MM.1S (cell line): ENCODE measurements around the gene GNPTAB.
A peak's percentile ranks its signal among the peaks of the same experiment; 100 is the strongest.

Source experiments
- DNase-seq: peaks from one replicate; pipeline ENCODE4 v3.0.0-alpha.2; 2015
- H2AFZ ChIP-seq: fragments of 300-600 bp; sonication (generic); 2 replicates; pipeline ENCODE4 v1.6.0; 2016; ENCODE audit warnings: antibody characterized with exemption, low read length
- H3F3A ChIP-seq: fragments of 300-600 bp; sonication (generic); 2 replicates; pipeline ENCODE4 v1.6.1; 2016; ENCODE audit warnings: mild to moderate bottlenecking, antibody characterized with exemption, low read length, moderate library complexity, mixed read lengths; ENCODE audit not compliant: insufficient read depth
- H3K27ac ChIP-seq: fragments of 300-600 bp; sonication (generic); 2 replicates; pipeline ENCODE4 v1.5.1; 2016; ENCODE audit warnings: mild to moderate bottlenecking, low read length
- H3K27me3 ChIP-seq: fragments of 300-600 bp; sonication (generic); replicated peaks from 2 replicates; pipeline ENCODE4 v1.6.0; 2016; ENCODE audit warnings: low read length; ENCODE audit not compliant: insufficient read depth
- H3K36me3 ChIP-seq: fragments of 300-600 bp; sonication (generic); replicated peaks from 2 replicates; pipeline ENCODE4 v1.6.1; 2016; ENCODE audit warnings: mild to moderate bottlenecking, low read length, mixed read lengths; ENCODE audit not compliant: insufficient read depth
- H3K4me1 ChIP-seq: fragments of 300-600 bp; sonication (generic); 2 replicates; pipeline ENCODE4 v1.6.1; 2016; ENCODE audit warnings: low read length, mixed read lengths
- H3K4me2 ChIP-seq: fragments of 300-600 bp; sonication (generic); 2 replicates; pipeline ENCODE4 v1.6.0; 2016; ENCODE audit warnings: low read depth, low read length
- H3K4me3 ChIP-seq: fragments of 300-600 bp; sonication (generic); 2 replicates; pipeline ENCODE4 v1.5.1; 2016; ENCODE audit warnings: low read length, mixed read lengths
- H3K79me2 ChIP-seq: fragments of 300-600 bp; sonication (generic); 2 replicates; pipeline ENCODE4 v1.6.1; 2016; ENCODE audit warnings: mixed run types, low read length, mixed read lengths
- H3K9ac ChIP-seq: fragments of 300-600 bp; sonication (generic); 2 replicates; pipeline ENCODE4 v1.6.1; 2016; ENCODE audit warnings: low read length, mixed read lengths
- H3K9me2 ChIP-seq: fragments of 300-600 bp; sonication (generic); replicated peaks from 2 replicates; pipeline ENCODE4 v1.6.1; 2016; ENCODE audit warnings: mild to moderate bottlenecking, low read length, mixed read lengths; ENCODE audit not compliant: insufficient read depth
- H3K9me3 ChIP-seq: fragments of 300-600 bp; sonication (generic); replicated peaks from 2 replicates; pipeline ENCODE4 v1.6.1; 2016; ENCODE audit warnings: mild to moderate bottlenecking, low read length, mixed read lengths; ENCODE audit not compliant: insufficient read depth
- H4K20me1 ChIP-seq: fragments of 300-600 bp; sonication (generic); 2 replicates; pipeline ENCODE4 v1.6.1; 2016; ENCODE audit warnings: mild to moderate bottlenecking, low read length, moderate library complexity, mixed read lengths; ENCODE audit not compliant: insufficient read depth
- EZH2 ChIP-seq: fragments of 300-600 bp; sonication (generic); optimal IDR thresholded peaks from 2 replicates; pipeline ENCODE3; 2017; ENCODE audit warnings: low read depth, mild to moderate bottlenecking, antibody characterized with exemption, low read length, mixed read lengths
- EZH2phosphoT487 ChIP-seq: fragments of 300-600 bp; sonication (generic); IDR thresholded peaks from 2 replicates; pipeline ENCODE4 v1.6.1; 2018; ENCODE audit warnings: antibody characterized with exemption, low read length
- TF ChIP-seq, protein P1 (sequence below): fragments of 300-600 bp; sonication (generic); IDR thresholded peaks from 2 replicates; pipeline ENCODE4 v1.5.1; 2016; ENCODE audit warnings: antibody characterized with exemption, low read length, mixed read lengths

Gene GNPTAB

GRCh38 chr12:101773650-101774162 is 57.1 kb downstream of the GNPTAB start:
- Histone ChIP-seq H3K4me3 (no peak overlapping the region), H3K36me3 (peaks cover 7% of the 10 kb centered on the region; the same call in 1 of the 2 replicates), H2AFZ (no peak overlapping the region), H3K27ac (no peak overlapping the region; the same call in 1 of the 2 replicates), H3K9me3 (no peaks in the 10 kb centered on the region), H3K9ac (peak overlapping the region; percentile 29; the same call in 1 of the 2 replicates), H3K4me1 (peaks cover 44% of the 10 kb centered on the region), H3F3A (peaks cover 36% of the 10 kb centered on the region), H3K79me2 (no peaks in the 10 kb centered on the region), H3K27me3 (no peaks in the 10 kb centered on the region), H3K4me2 (no peak overlapping the region), H3K9me2 (no peaks in the 10 kb centered on the region), H4K20me1 (no peaks in the 10 kb centered on the region)
- TF ChIP-seq EZH2: no peak
- TF ChIP-seq EZH2phosphoT487: no peak
- TF ChIP-seq, protein P1, sequence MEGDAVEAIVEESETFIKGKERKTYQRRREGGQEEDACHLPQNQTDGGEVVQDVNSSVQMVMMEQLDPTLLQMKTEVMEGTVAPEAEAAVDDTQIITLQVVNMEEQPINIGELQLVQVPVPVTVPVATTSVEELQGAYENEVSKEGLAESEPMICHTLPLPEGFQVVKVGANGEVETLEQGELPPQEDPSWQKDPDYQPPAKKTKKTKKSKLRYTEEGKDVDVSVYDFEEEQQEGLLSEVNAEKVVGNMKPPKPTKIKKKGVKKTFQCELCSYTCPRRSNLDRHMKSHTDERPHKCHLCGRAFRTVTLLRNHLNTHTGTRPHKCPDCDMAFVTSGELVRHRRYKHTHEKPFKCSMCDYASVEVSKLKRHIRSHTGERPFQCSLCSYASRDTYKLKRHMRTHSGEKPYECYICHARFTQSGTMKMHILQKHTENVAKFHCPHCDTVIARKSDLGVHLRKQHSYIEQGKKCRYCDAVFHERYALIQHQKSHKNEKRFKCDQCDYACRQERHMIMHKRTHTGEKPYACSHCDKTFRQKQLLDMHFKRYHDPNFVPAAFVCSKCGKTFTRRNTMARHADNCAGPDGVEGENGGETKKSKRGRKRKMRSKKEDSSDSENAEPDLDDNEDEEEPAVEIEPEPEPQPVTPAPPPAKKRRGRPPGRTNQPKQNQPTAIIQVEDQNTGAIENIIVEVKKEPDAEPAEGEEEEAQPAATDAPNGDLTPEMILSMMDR: peak; percentile 87
- DNase-seq: peak; percentile 59

GRCh38 chr12:101772012-101772775 is 58.6 kb downstream of the GNPTAB start:
- Histone ChIP-seq H3K27me3 (no peaks in the 10 kb centered on the region), H3K9me3 (no peaks in the 10 kb centered on the region), H3K9me2 (no peaks in the 10 kb centered on the region), H3K36me3 (peaks cover 7% of the 10 kb centered on the region; the same call in 1 of the 2 replicates), H2AFZ (no peak overlapping the region), H3K27ac (peak overlapping the region; percentile 92), H3K4me1 (peaks cover 30% of the 10 kb centered on the region), H3K79me2 (no peaks in the 10 kb centered on the region), H3K4me2 (peak overlapping the region; percentile 65), H4K20me1 (no peaks in the 10 kb centered on the region), H3F3A (peaks cover 27% of the 10 kb centered on the region), H3K4me3 (no peak overlapping the region; the same call in 1 of the 2 replicates), H3K9ac (peak overlapping the region; percentile 66)
- DNase-seq: peak; percentile 96
- TF ChIP-seq EZH2phosphoT487 (no peak), EZH2 (no peak)
- TF ChIP-seq, protein P1: no peak

DNA sequence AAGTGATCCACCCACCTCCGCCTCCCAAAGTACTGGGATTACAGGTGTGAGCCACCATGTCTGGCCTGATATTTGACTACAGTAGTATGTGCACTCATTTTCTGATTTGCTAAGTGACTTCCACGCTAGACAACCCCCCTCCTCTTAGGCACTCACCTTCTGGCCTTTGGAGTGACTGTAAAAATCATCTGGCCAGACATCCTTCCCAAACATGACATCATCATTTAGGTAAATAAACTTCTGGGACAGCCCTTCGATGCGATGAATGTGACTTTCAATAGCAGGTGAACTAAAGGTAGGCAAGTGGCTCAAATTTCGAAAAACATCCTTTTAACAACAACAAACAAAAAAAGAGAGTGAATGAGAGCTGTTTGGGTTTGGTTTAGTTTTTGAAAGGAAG is 60.9 kb downstream of the GNPTAB start:
- Histone ChIP-seq H3K4me1 (peaks cover 30% of the 10 kb centered on the region), H3K9me3 (no peaks in the 10 kb centered on the region), H3K27ac (no peak overlapping the region), H3K79me2 (no peaks in the 10 kb centered on the region), H4K20me1 (no peaks in the 10 kb centered on the region), H3K27me3 (no peaks in the 10 kb centered on the region), H3K9ac (no peak overlapping the region), H3K4me2 (no peak overlapping the region), H3K9me2 (no peaks in the 10 kb centered on the region), H3K4me3 (no peak overlapping the region), H2AFZ (no peak overlapping the region), H3F3A (peaks cover 27% of the 10 kb centered on the region), H3K36me3 (peaks cover 13% of the 10 kb centered on the region; the same call in 1 of the 2 replicates)
- TF ChIP-seq, protein P1: no peak
- TF ChIP-seq EZH2: no peak
- TF ChIP-seq EZH2phosphoT487: no peak
- DNase-seq: no peak
